ENCODE results near the gene STT3A. TPM values are rescaled to one million over a fixed set of nuclear protein-coding genes. Genes with fewer than 3 reads are reported as not detected.

Gene STT3A
- total RNA-seq, 4 donors from 2014 or later = 36.3 to 73.1 (median 50.1) TPM

DNA sequence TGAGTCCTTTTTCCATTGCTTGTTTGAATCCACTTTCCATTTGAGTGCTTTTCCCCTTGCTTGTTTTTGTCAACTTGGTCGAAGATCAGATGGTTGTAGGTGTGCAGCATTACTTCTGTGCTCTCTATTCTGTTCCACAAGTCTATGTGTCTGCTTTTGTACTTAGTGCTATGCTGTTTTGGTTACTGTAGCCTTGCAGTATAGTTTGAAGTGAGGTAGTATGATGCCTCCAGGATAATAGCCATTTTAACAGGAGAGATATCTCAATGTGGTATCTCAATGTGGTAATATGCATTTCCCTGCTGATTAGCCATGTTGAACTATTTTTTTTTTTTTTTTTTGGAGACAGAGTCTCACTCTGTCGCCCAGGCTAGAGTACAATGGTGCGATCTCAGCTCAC is 71.3 kb downstream of the STT3A start:
- Histone ChIP-seq H3K4me1 (no peaks in the 10 kb centered on the region), H3K36me3 (no peaks in the 10 kb centered on the region), H3K27me3 (no peaks in the 10 kb centered on the region), H3K4me3 (no peak overlapping the region), H3K9me3 (no peaks in the 10 kb centered on the region), H3K27ac (no peak overlapping the region)
- TF ChIP-seq, protein P1, sequence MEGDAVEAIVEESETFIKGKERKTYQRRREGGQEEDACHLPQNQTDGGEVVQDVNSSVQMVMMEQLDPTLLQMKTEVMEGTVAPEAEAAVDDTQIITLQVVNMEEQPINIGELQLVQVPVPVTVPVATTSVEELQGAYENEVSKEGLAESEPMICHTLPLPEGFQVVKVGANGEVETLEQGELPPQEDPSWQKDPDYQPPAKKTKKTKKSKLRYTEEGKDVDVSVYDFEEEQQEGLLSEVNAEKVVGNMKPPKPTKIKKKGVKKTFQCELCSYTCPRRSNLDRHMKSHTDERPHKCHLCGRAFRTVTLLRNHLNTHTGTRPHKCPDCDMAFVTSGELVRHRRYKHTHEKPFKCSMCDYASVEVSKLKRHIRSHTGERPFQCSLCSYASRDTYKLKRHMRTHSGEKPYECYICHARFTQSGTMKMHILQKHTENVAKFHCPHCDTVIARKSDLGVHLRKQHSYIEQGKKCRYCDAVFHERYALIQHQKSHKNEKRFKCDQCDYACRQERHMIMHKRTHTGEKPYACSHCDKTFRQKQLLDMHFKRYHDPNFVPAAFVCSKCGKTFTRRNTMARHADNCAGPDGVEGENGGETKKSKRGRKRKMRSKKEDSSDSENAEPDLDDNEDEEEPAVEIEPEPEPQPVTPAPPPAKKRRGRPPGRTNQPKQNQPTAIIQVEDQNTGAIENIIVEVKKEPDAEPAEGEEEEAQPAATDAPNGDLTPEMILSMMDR (IDR thresholded peaks at IDR 0.05) = no peak
- TF ChIP-seq POLR2A (IDR thresholded peaks at IDR 0.05) = no peak
- no peak for DNase-seq

DNA sequence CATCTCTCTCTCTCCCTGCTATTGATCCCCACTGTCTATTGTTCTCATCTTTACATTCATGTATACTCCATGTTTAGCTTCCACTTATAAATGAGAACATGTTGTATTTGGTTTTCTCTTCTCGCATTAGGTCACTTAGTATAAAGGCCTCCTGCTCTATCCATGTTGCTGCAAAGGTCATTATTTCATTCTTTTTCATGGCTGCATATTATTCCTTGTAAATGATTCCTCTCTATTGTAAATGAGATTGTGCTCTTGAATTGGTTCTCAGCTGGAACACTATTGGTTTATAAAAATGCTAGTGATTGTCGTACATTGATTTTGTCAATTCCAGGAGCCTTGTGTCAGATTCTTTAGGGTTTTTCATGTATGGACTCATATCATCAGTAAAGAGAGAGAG is 74.5 kb downstream of the STT3A start:
- Histone ChIP-seq H3K27me3 (no peaks in the 10 kb centered on the region), H3K4me1 (no peaks in the 10 kb centered on the region), H3K36me3 (no peaks in the 10 kb centered on the region), H3K4me3 (no peak overlapping the region), H3K27ac (no peak overlapping the region), H3K9me3 (no peaks in the 10 kb centered on the region)
- TF ChIP-seq, protein P1 (IDR thresholded peaks at IDR 0.05) = no peak
- TF ChIP-seq POLR2A (IDR thresholded peaks at IDR 0.05) = no peak
- DNase-seq = no peak

DNA sequence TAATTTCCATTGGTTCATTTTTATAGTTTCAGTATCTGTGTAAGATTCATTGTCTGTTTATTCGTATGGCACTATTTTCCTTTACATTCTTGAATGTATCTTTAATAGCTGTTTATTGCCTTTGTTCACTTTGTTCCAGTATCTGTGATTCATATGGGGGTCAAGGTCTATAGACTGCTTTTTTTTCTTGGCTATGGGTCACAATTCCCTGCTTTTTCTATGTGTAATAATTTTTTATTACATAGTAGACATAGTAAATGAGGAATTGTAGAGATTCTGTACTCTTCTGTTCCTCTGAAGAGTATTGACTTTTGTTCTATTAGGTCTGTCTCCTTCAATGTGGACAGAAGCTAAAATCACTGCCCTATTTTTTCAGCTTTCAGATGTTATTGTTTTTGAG is 77.5 kb downstream of the STT3A start:
- no peaks in the 10 kb centered on the region for H3K9me3 ChIP-seq
- H3K4me3 ChIP-seq = no peak overlapping the region
- DNase-seq = no peak
- no peaks in the 10 kb centered on the region for H3K36me3 ChIP-seq
- no peak overlapping the region for H3K27ac ChIP-seq
- no peaks in the 10 kb centered on the region for H3K27me3 ChIP-seq
- TF ChIP-seq POLR2A (IDR thresholded peaks at IDR 0.05) = no peak
- TF ChIP-seq, protein P1 (IDR thresholded peaks at IDR 0.05) = no peak
- no peaks in the 10 kb centered on the region for H3K4me1 ChIP-seq

DNA sequence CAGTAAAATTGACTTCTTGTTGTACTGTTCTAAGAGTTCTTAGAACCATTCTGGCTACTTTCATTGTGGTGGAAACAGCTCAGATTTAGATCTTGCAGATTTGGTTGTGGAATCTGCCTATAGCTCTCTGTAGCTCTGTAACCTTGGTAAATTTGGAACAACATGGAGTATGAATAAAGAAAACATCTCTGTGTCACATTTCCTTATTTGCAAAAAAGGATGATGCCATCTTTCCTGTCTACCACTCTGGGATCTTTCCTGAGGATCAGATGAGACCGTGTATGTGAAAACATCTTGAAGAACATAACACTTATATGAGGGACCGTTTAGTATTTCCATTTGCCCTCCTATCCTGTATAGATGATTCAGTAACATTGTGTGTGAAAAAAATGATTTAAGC is 78.9 kb downstream of the STT3A start:
- DNase-seq = no peak
- Histone ChIP-seq H3K27ac (no peak overlapping the region), H3K36me3 (no peaks in the 10 kb centered on the region), H3K4me3 (no peak overlapping the region), H3K9me3 (no peaks in the 10 kb centered on the region), H3K4me1 (no peaks in the 10 kb centered on the region), H3K27me3 (no peaks in the 10 kb centered on the region)
- TF ChIP-seq, protein P1 (IDR thresholded peaks at IDR 0.05) = no peak
- no peak for TF ChIP-seq POLR2A (IDR thresholded peaks at IDR 0.05)

Small RNA genes within 50 kb of the gene (small RNA-seq; reads per million reads assigned to genes)
- gene RNU2-35P = 0 to 0.06 reads per million in 2 donors
- gene RNU6-1156P = 0 reads per million in 2 donors

Other genes with a start within 250 kb of the STT3A start
- gene FEZ1, start 96.6 kb upstream of the STT3A start, total RNA-seq = 10 to 100 TPM in 1 of 4 donors, 1 to 10 TPM in 3; 5.1 to 10.7 (median 6.5) TPM
- 10 to 100 TPM; 43.4 to 92.4 (median 51.2) TPM for gene EI24, start 23.4 kb upstream of the STT3A start, total RNA-seq
- 10 to 100 TPM in 1 of 4 donors, 1 to 10 TPM in 3; 4.2 to 13.2 (median 6.3) TPM for gene CHEK1, start 32.3 kb downstream of the STT3A start, total RNA-seq
- gene ACRV1, start 88.0 kb downstream of the STT3A start, total RNA-seq = not detected
- gene PATE1, start 153.4 kb downstream of the STT3A start, total RNA-seq = not detected
- not detected for gene PATE2, start 186.0 kb downstream of the STT3A start, total RNA-seq
- gene PATE3, start 195.3 kb downstream of the STT3A start, total RNA-seq = not detected
- not detected for gene PATE4, start 240.5 kb downstream of the STT3A start, total RNA-seq

Measured in Peyer's patch (tissue), 4 donors.